Right lobe of liver (tissue), 4 donors: ENCODE data around the gene SLC6A19.

Experiments used
- CTCF ChIP-seq, 4 donors: fragments of 200-600 bp in 3 of 4; fragments of 450-650 bp in 1 of 4; IDR thresholded peaks; one replicate each; pipeline versions ENCODE4 v1.5.1 to v1.8.0; 2016 to 2022; ENCODE audit warnings: antibody characterized with exemption in 4 of 4, mild to moderate bottlenecking in 2 of 4
- POLR2A ChIP-seq: fragments of 450-650 bp; IDR thresholded peaks from one replicate; pipeline ENCODE4 v1.6.1; 2017; ENCODE audit warnings: antibody characterized with exemption, mild to moderate bottlenecking
- donor health status: DM: no; HTN: no; CAD: no.
- donor health status: DM: no; HTN: no; CAD: no.
- donor health status: DM: no; HTN: yes; CAD: no.

DNA sequence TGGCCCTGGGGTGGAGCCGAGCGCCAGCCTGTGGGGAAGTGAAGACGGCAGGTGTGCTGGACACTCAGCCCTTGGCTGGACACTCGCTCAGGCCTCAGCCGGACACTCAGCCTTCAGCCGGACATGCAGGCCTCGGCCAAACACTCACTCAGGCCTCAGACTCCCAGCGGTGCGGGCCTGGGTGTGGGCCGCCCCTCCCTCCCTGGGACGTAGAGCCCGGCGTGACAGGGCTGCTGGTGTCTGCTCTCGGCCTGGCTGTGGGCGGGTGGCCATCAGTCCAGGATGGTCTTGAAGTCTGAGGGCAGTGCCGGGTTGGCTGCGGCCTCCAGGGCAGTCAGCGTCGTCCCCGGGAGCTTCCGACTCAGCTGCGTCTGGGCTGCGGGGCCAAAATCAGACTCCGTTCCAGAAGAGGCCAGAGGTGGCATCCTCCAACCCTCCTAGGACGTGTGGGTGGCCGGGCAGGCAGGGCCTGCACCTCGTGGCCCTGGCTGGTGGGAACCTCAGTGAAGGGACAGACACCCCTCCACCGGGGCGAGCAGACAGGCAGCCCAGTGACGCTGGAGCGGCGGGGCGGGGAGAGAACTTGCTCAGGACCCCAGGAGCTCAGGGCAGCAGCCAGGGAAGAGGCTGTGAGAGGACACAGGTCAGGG lies 52.2 kb downstream of the SLC6A19 start:
- TF ChIP-seq CTCF (IDR thresholded peaks at IDR 0.05) (no peak), POLR2A (no peak)
